Neural cell (in vitro differentiated cells): ENCODE results near the gene FARP1.

ENCODE experiments used
- CTCF ChIP-seq: fragments of 450-650 bp; IDR thresholded peaks from 2 replicates; pipeline ENCODE4 v1.5.1; 2014; ENCODE audit warnings: antibody characterized with exemption, mild to moderate bottlenecking, moderate library complexity; ENCODE audit not compliant: poor library complexity, severe bottlenecking
- EP300 ChIP-seq: fragments of 450-650 bp; conservative IDR thresholded peaks from 2 replicates; pipeline ENCODE4 v1.6.1; 2014; ENCODE audit warnings: antibody characterized with exemption, mild to moderate bottlenecking, moderate library complexity; ENCODE audit not compliant: poor library complexity, severe bottlenecking
- EZH2 ChIP-seq: fragments of 200-600, 300-800 bp; shearing (Covaris generic), sonication (generic); IDR thresholded peaks from 2 replicates; pipeline ENCODE4 v1.6.1; 2014; ENCODE audit warnings: antibody characterized with exemption, low read length, borderline replicate concordance, mild to moderate bottlenecking; ENCODE audit not compliant: insufficient read depth, poor library complexity, severe bottlenecking
- POLR2AphosphoS5 ChIP-seq: IDR thresholded peaks from 2 replicates; pipeline ENCODE4 v1.6.1; 2012
- REST ChIP-seq: IDR thresholded peaks from 2 replicates; pipeline ENCODE4 v1.6.1; 2012; ENCODE audit warnings: borderline replicate concordance
- SMC3 ChIP-seq: fragments of 450-650 bp; conservative IDR thresholded peaks from 2 replicates; pipeline ENCODE4 v1.6.1; 2014; ENCODE audit warnings: antibody characterized with exemption, mild to moderate bottlenecking, moderate library complexity; ENCODE audit not compliant: poor library complexity
- TAF1 ChIP-seq: IDR thresholded peaks from 2 replicates; pipeline ENCODE4 v1.6.1; 2012; ENCODE audit warnings: low read depth

DNA sequence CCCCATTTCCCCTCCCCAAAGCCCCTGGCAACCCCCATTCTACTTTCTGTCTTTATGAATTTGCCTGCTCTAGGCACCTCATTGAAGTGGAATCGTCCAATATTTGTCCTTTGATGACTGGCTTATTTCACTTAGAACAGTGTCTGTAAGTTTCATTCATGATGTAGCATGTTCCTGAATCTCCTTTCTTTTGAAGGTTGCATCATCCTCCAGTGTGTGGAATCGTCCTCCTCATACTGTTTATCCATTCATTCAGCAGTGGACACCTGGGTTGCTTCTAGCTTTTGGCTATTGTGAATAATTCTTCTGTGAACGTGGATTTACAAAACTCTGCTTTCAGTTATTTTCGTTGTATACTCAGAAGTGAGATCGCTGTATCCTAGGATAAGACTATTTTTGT lies 195.4 kb downstream of the FARP1 start:
- no peak for TF ChIP-seq CTCF
- TF ChIP-seq TAF1, result no peak
- no peak for TF ChIP-seq EP300
- TF ChIP-seq POLR2AphosphoS5, result no peak
- no peak for TF ChIP-seq REST
- no peak for TF ChIP-seq EZH2
- TF ChIP-seq SMC3, result no peak
